Activated T-cell treated with anti-CD3 and anti-CD28 coated beads, Interleukin-2, amount 50 U/mL, for 72 hours (primary cell): ENCODE data around the gene ARHGEF17. TPM values are rescaled to one million over a fixed set of nuclear protein-coding genes. Genes with fewer than 3 reads are reported as not detected.

ENCODE experiments used
- ATAC-seq, 2 donors: fragments of 150-1000 bp; cut with Tn5 transposase; replicated peaks in 1 of 2; 2 replicates each; pipeline ENCODE4 v1.10.0; 2021; ENCODE audit warnings: moderate library complexity in 2 of 2, mild to moderate bottlenecking in 1 of 2
- DNase-seq, 2 donors: peaks; one replicate each; pipeline ENCODE4 v3.0.0; 2021 to 2022; ENCODE audit warnings: mixed read lengths in 1 of 2
- H3K27ac Mint-ChIP-seq: one replicate; pipeline ENCODE4 v1.8.0; 2022; ENCODE audit warnings: mild to moderate bottlenecking, moderate library complexity, mixed read lengths
- H3K27me3 Mint-ChIP-seq: one replicate; pipeline ENCODE4 v1.8.0; 2022; ENCODE audit warnings: low read depth, mixed read lengths
- H3K36me3 Mint-ChIP-seq, 2 donors: one replicate each; pipeline ENCODE4 v1.8.0; 2022; ENCODE audit warnings: mixed read lengths in 2 of 2, mild to moderate bottlenecking in 1 of 2; ENCODE audit not compliant: insufficient read depth in 2 of 2
- H3K4me1 Mint-ChIP-seq: one replicate; pipeline ENCODE4 v1.8.0; 2022; ENCODE audit warnings: low read depth, mixed read lengths
- H3K4me3 Mint-ChIP-seq, 2 donors: one replicate each; pipeline ENCODE4 v1.8.0; 2022; ENCODE audit warnings: mild to moderate bottlenecking in 2 of 2, mixed read lengths in 2 of 2, moderate library complexity in 2 of 2
- H3K9me3 Mint-ChIP-seq, 2 donors: one replicate each; pipeline ENCODE4 v1.8.0; 2022; ENCODE audit warnings: mixed read lengths in 2 of 2
- total RNA-seq, 2 donors: library from RNA; stranded (reverse); gene quantifications; one replicate each; pipeline ENCODE4 v1.2.3, GENCODE V29; 2022

ARHGEF17 gene
- total RNA-seq: under 1 TPM; 0.05 to 0.07 TPM

GRCh38 chr11:73308003-73308960 is at the start of gene ARHGEF17:
TSS of gene ARHGEF17 (plus strand) at chr11:73308276. CDS start at chr11:73308639, 363 bp downstream.
- Mint-ChIP-seq H3K27ac (no peak within 1 kb of the TSS), H3K9me3 (no peaks in the 10 kb centered on the region), H3K4me3 (peak within 1 kb of the TSS; percentile 82 to 96), H3K4me1 (peaks cover 12% of the 10 kb centered on the region), H3K36me3 (peaks cover 0 to 1% of the 10 kb centered on the region in 2 donors), H3K27me3 (peaks cover 35% of the 10 kb centered on the region)
- DNase-seq (peak; percentile 19 to 23), ATAC-seq (peak; percentile 36 to 37)

GRCh38 chr11:73259406-73260126 is 48.5 kb upstream of the ARHGEF17 start:
- Mint-ChIP-seq H3K9me3 (no peaks in the 10 kb centered on the region), H3K4me3 (no peak overlapping the region), H3K27ac (no peak overlapping the region), H3K27me3 (peaks cover 28% of the 10 kb centered on the region), H3K36me3 (no peaks in the 10 kb centered on the region), H3K4me1 (no peaks in the 10 kb centered on the region)
- DNase-seq (no peak), ATAC-seq (no peak)

GRCh38 chr11:73260127-73260457 is 48.0 kb upstream of the ARHGEF17 start:
- no peaks in the 10 kb centered on the region for H3K9me3 Mint-ChIP-seq

GRCh38 chr11:73262851-73263495 is 45.1 kb upstream of the ARHGEF17 start:
- no peaks in the 10 kb centered on the region for H3K9me3 Mint-ChIP-seq
- no peak for DNase-seq
- no peaks in the 10 kb centered on the region for H3K36me3 Mint-ChIP-seq
- no peaks in the 10 kb centered on the region for H3K4me1 Mint-ChIP-seq
- H3K4me3 Mint-ChIP-seq: no peak overlapping the region
- H3K27ac Mint-ChIP-seq: no peak overlapping the region
- peaks cover 41% of the 10 kb centered on the region for H3K27me3 Mint-ChIP-seq
- ATAC-seq: no peak

More at GRCh38 chr11:73260127-73260457, 48.0 kb upstream of the ARHGEF17 start:
- Mint-ChIP-seq H3K4me3 (no peak overlapping the region), H3K27ac (no peak overlapping the region), H3K27me3 (peaks cover 33% of the 10 kb centered on the region), H3K4me1 (no peaks in the 10 kb centered on the region), H3K36me3 (no peaks in the 10 kb centered on the region)
- DNase-seq (no peak), ATAC-seq (no peak)

- Mint-ChIP-seq H3K27ac (no peak overlapping the region), H3K36me3 (no peaks in the 10 kb centered on the region), H3K4me3 (no peak overlapping the region), H3K4me1 (no peaks in the 10 kb centered on the region), H3K27me3 (peaks cover 41% of the 10 kb centered on the region), H3K9me3 (no peaks in the 10 kb centered on the region)
- DNase-seq (no peak), ATAC-seq (no peak)
Observed at GRCh38 chr11:73263640-73264039, 44.4 kb upstream of the ARHGEF17 start.

GRCh38 chr11:73265278-73265810 is 42.7 kb upstream of the ARHGEF17 start:
- Mint-ChIP-seq H3K9me3 (no peaks in the 10 kb centered on the region), H3K27ac (no peak overlapping the region), H3K27me3 (peaks cover 34% of the 10 kb centered on the region), H3K36me3 (no peaks in the 10 kb centered on the region), H3K4me3 (no peak overlapping the region), H3K4me1 (no peaks in the 10 kb centered on the region)
- ATAC-seq (no peak), DNase-seq (no peak)

- peaks cover 34% of the 10 kb centered on the region for H3K27me3 Mint-ChIP-seq
- H3K4me3 Mint-ChIP-seq: no peak overlapping the region
- DNase-seq (no peak), ATAC-seq (no peak)
- H3K27ac Mint-ChIP-seq: no peak overlapping the region
- H3K36me3 Mint-ChIP-seq: no peaks in the 10 kb centered on the region
- no peaks in the 10 kb centered on the region for H3K9me3 Mint-ChIP-seq
- no peaks in the 10 kb centered on the region for H3K4me1 Mint-ChIP-seq
Observed at GRCh38 chr11:73265853-73266645, 42.0 kb upstream of the ARHGEF17 start.

GRCh38 chr11:73266646-73267020 is 41.4 kb upstream of the ARHGEF17 start:
- DNase-seq: no peak

GRCh38 chr11:73267122-73267846 is 40.8 kb upstream of the ARHGEF17 start:
- no peak overlapping the region for H3K4me3 Mint-ChIP-seq
- H3K27me3 Mint-ChIP-seq: peaks cover 29% of the 10 kb centered on the region
- no peaks in the 10 kb centered on the region for H3K36me3 Mint-ChIP-seq
- no peaks in the 10 kb centered on the region for H3K4me1 Mint-ChIP-seq
- H3K27ac Mint-ChIP-seq: no peak overlapping the region
- H3K9me3 Mint-ChIP-seq: no peaks in the 10 kb centered on the region
- DNase-seq (no peak), ATAC-seq (no peak)

More at GRCh38 chr11:73266646-73267020, 41.4 kb upstream of the ARHGEF17 start:
- Mint-ChIP-seq H3K27ac (no peak overlapping the region), H3K4me1 (no peaks in the 10 kb centered on the region), H3K9me3 (no peaks in the 10 kb centered on the region), H3K36me3 (no peaks in the 10 kb centered on the region), H3K4me3 (no peak overlapping the region), H3K27me3 (peaks cover 34% of the 10 kb centered on the region)
- ATAC-seq: no peak

- no peaks in the 10 kb centered on the region for H3K9me3 Mint-ChIP-seq
- H3K4me3 Mint-ChIP-seq: no peak overlapping the region
- H3K4me1 Mint-ChIP-seq: no peaks in the 10 kb centered on the region
- ATAC-seq (no peak), DNase-seq (no peak)
- no peaks in the 10 kb centered on the region for H3K36me3 Mint-ChIP-seq
- H3K27ac Mint-ChIP-seq: no peak overlapping the region
- H3K27me3 Mint-ChIP-seq: peaks cover 21% of the 10 kb centered on the region
Observed at GRCh38 chr11:73267906-73268540, 40.1 kb upstream of the ARHGEF17 start.

- Mint-ChIP-seq H3K36me3 (no peaks in the 10 kb centered on the region), H3K9me3 (no peaks in the 10 kb centered on the region), H3K4me1 (no peaks in the 10 kb centered on the region), H3K4me3 (no peak overlapping the region), H3K27ac (no peak overlapping the region), H3K27me3 (peaks cover 16% of the 10 kb centered on the region)
- no peak for ATAC-seq
- DNase-seq: no peak
Observed at GRCh38 chr11:73268671-73269271, 39.3 kb upstream of the ARHGEF17 start.
